SK-N-SH (cell line): ENCODE results near the gene NAPG. TPM values are rescaled to one million over a fixed set of nuclear protein-coding genes. Genes with fewer than 3 reads are reported as not detected.
A peak's percentile ranks its signal among the peaks of the same experiment; 100 is the strongest.

Experiments
- CTCF ChIA-PET: fragments of 300-600, 350-600 bp; formaldehyde crosslinking; extraction: SDS; loops from one replicate; lab custom pipeline; 2021; lab: Yijun Ruan, JAX
- POLR2A ChIA-PET: fragments of 350-600 bp; sonication (Branson Sonifier 250); formaldehyde crosslinking; extraction: SDS; loops from one replicate; lab custom pipeline; 2020; ENCODE audit warnings: antibody characterized with exemption, inconsistent platforms; lab: Yijun Ruan, JAX
- DNase-seq: peaks from one replicate; pipeline ENCODE4 v3.0.0; 2012
- H2AFZ ChIP-seq: fragments of 200-600 bp; sonication (generic); 2 replicates; pipeline ENCODE4 v1.8.1; 2016; ENCODE audit warnings: antibody characterized with exemption, mild to moderate bottlenecking, low read depth
- H3F3A ChIP-seq: fragments of 200-600 bp; sonication (generic); replicated peaks from 2 replicates; pipeline ENCODE3; 2016; ENCODE audit warnings: antibody characterized with exemption, mild to moderate bottlenecking; ENCODE audit not compliant: insufficient read depth
- H3K27ac ChIP-seq, 2 experiments: fragments of 200-500 bp in 1 of 2; fragments of 200-600 bp in 1 of 2; sonication (Bioruptor generic) in 1 of 2; sonication (generic), shearing (Covaris generic) in 1 of 2; 2 replicates each; pipeline versions ENCODE4 v1.5.1 to v1.6.1; 2014 to 2016; ENCODE audit warnings: low read depth in 2 of 2, inconsistent platforms in 1 of 2, low read length in 1 of 2, mild to moderate bottlenecking in 1 of 2, mixed read lengths in 1 of 2
- H3K27me3 ChIP-seq: fragments of 200-600 bp; sonication (generic), shearing (Covaris generic); 2 replicates; pipeline ENCODE4 v1.6.1; 2016; ENCODE audit warnings: mixed run types; ENCODE audit not compliant: insufficient read depth
- H3K36me3 ChIP-seq, 2 experiments: fragments of 200-500 bp in 1 of 2; fragments of 200-600 bp in 1 of 2; sonication (Bioruptor generic) in 1 of 2; sonication (generic) in 1 of 2; replicated peaks in 1 of 2; 2 replicates each; pipeline versions ENCODE3 to v1.5.1; 2014 to 2016; ENCODE audit warnings: low read length in 1 of 2, mild to moderate bottlenecking in 1 of 2; ENCODE audit not compliant: insufficient read depth in 2 of 2, control insufficient read depth in 1 of 2
- H3K4me1 ChIP-seq, 2 experiments: fragments of 200-500 bp in 1 of 2; fragments of 200-600 bp in 1 of 2; sonication (Bioruptor generic) in 1 of 2; sonication (generic), shearing (Covaris generic) in 1 of 2; 2 replicates each; pipeline versions ENCODE4 v1.5.1 to v1.6.1; 2014 to 2016; ENCODE audit warnings: low read depth in 1 of 2, low read length in 1 of 2, mixed run types in 1 of 2; ENCODE audit not compliant: insufficient read depth in 2 of 2, control insufficient read depth in 1 of 2
- H3K4me2 ChIP-seq: fragments of 200-600 bp; sonication (generic), shearing (Covaris generic); 2 replicates; pipeline ENCODE4 v1.6.1; 2017; ENCODE audit warnings: mixed run types
- H3K4me3 ChIP-seq, 2 experiments: fragments of 200-500 bp in 1 of 2; fragments of 200-600 bp in 1 of 2; sonication (Bioruptor generic) in 1 of 2; sonication (generic), shearing (Covaris generic) in 1 of 2; 2 replicates each; pipeline versions ENCODE4 v1.5.1 to v1.8.1; 2014 to 2016; ENCODE audit warnings: low read depth in 2 of 2, inconsistent platforms in 1 of 2, low read length in 1 of 2, mild to moderate bottlenecking in 1 of 2, mixed read lengths in 1 of 2, moderate library complexity in 1 of 2
- H3K79me2 ChIP-seq: fragments of 200-600 bp; sonication (generic); 2 replicates; pipeline ENCODE4 v1.8.1; 2017; ENCODE audit warnings: mild to moderate bottlenecking; ENCODE audit not compliant: insufficient read depth
- H3K9ac ChIP-seq: fragments of 200-600 bp; sonication (generic); 2 replicates; pipeline ENCODE4 v1.6.1; 2017; ENCODE audit warnings: mixed run types
- H3K9me2 ChIP-seq: fragments of 200-600 bp; sonication (generic); 2 replicates; pipeline ENCODE4 v1.6.1; 2017; ENCODE audit warnings: mixed run types
- H3K9me3 ChIP-seq: fragments of 200-600 bp; sonication (generic); 2 replicates; pipeline ENCODE4 v1.6.1; 2017; ENCODE audit warnings: mixed run types, mild to moderate bottlenecking, moderate library complexity
- H4K20me1 ChIP-seq: fragments of 200-600 bp; sonication (generic); 2 replicates; pipeline ENCODE4 v1.6.1; 2017; ENCODE audit warnings: mild to moderate bottlenecking, mixed run types; ENCODE audit not compliant: insufficient read depth
- CHD2 ChIP-seq: fragments of 150-350 bp; IDR thresholded peaks from 2 replicates; pipeline ENCODE4 v1.6.1; 2018; ENCODE audit warnings: low read length; ENCODE audit not compliant: partially characterized antibody
- CTCF ChIP-seq: fragments of 200-600 bp; sonication (generic); IDR thresholded peaks from 2 replicates; pipeline ENCODE4 v1.6.1; 2017; ENCODE audit warnings: antibody characterized with exemption, mild to moderate bottlenecking, moderate library complexity
- EZH2phosphoT487 ChIP-seq: fragments of 200-600 bp; sonication (generic); IDR thresholded peaks from 2 replicates; pipeline ENCODE4 v1.6.1; 2017; ENCODE audit warnings: low read depth, mixed run types, mild to moderate bottlenecking, antibody characterized with exemption, moderate library complexity, borderline replicate concordance
- GABPA ChIP-seq: IDR thresholded peaks from 2 replicates; pipeline ENCODE4 v1.4.0; 2012; ENCODE audit warnings: low read depth, mild to moderate bottlenecking
- MAX ChIP-seq: IDR thresholded peaks from 2 replicates; pipeline ENCODE4 v1.4.0; 2012; ENCODE audit warnings: low read depth
- NFIC ChIP-seq: IDR thresholded peaks from 2 replicates; pipeline ENCODE4 v1.4.0; 2012; ENCODE audit warnings: borderline replicate concordance
- NRF1 ChIP-seq: IDR thresholded peaks from 2 replicates; pipeline ENCODE4 v1.6.1; 2012; ENCODE audit warnings: low read depth, mild to moderate bottlenecking, low read length
- PBX3 ChIP-seq: IDR thresholded peaks from 2 replicates; pipeline ENCODE4; 2012
- REST ChIP-seq: IDR thresholded peaks from 2 replicates; pipeline ENCODE4 v1.6.1; 2012; ENCODE audit warnings: mild to moderate bottlenecking, low read depth, low read length, moderate library complexity
- RFX5 ChIP-seq: IDR thresholded peaks from 2 replicates; pipeline ENCODE4 v1.6.1; 2012; ENCODE audit warnings: mild to moderate bottlenecking, improper control_type of control experiment, low read length
- SIN3A ChIP-seq: IDR thresholded peaks from 2 replicates; pipeline ENCODE4 v1.6.1; 2012; ENCODE audit warnings: low read depth, mild to moderate bottlenecking, low read length, moderate library complexity, borderline replicate concordance
- TAF1 ChIP-seq: IDR thresholded peaks from 2 replicates; pipeline ENCODE4 v1.6.1; 2012; ENCODE audit warnings: low read depth, mild to moderate bottlenecking, low read length, moderate library complexity, borderline replicate concordance
- USF2 ChIP-seq: fragments of 150-350 bp; IDR thresholded peaks from 2 replicates; pipeline ENCODE4 v1.6.1; 2017; ENCODE audit warnings: antibody characterized with exemption, low read length, low read depth, borderline replicate concordance
- ZBTB33 ChIP-seq: IDR thresholded peaks from 2 replicates; pipeline ENCODE4 v1.4.0; 2012; ENCODE audit warnings: low read depth, borderline replicate concordance
- WGBS: methylation state at CpG from one replicate; pipeline ENCODE4 v1.1.6; 2017; ENCODE audit warnings: low lambda C conversion rate; 5-methylcytosine and 5-hydroxymethylcytosine counted together
- polyA plus RNA-seq, 3 experiments: library from polyadenylated mRNA; depleted of rRNA; stranded (reverse); fragments of >200 nt; gene quantifications; 2 replicates each; pipeline ENCODE4 v1.2.3, GENCODE V29; 2012

Gene NAPG
- polyA plus RNA-seq, 1 of the 3 experiments (the other 2 are of a cell fraction), result 9.2 TPM

GRCh38 chr18:10526561-10526949 lies 728 bp downstream of the NAPG start:
- no peaks in the 10 kb centered on the region for H3K9me3 ChIP-seq
- no peaks in the 10 kb centered on the region for H3K9me2 ChIP-seq
- H3K36me3 ChIP-seq, result peaks cover 2 to 6% of the 10 kb centered on the region in 2 experiments
- DNase-seq, result no peak
- H3F3A ChIP-seq, result peaks cover 2% of the 10 kb centered on the region
- TF ChIP-seq ZBTB33 (no peak), USF2 (no peak), EZH2phosphoT487 (no peak), SIN3A (no peak), PBX3 (no peak), RFX5 (no peak), CHD2 (no peak), NRF1 (no peak), NFIC (no peak), TAF1 (no peak), MAX (no peak), CTCF (no peak), GABPA (no peak), REST (no peak)
- ChIA-PET POLR2A (no interaction called here), CTCF (interaction anchor here (1.1 to 1.6 kb wide), 2 partner anchors 9 to 34 kb away, joined by 4 to 6 read pairs; no protein-coding TSS in a partner anchor)
- H2AFZ ChIP-seq, result peak overlapping the region; percentile 66; the same call in 1 of the 2 replicates
- H3K4me3 ChIP-seq, result peak overlapping the region; percentile 92 to 98
- peaks cover 6 to 9% of the 10 kb centered on the region in 2 experiments for H3K4me1 ChIP-seq
- 7% methylated on average over 11 of the region's 11 CpGs for WGBS
- H3K27ac ChIP-seq, result peak overlapping the region; percentile 78 to 89; a peak in 3 of 4 replicates
- H4K20me1 ChIP-seq, result peaks cover 40% of the 10 kb centered on the region
- H3K9ac ChIP-seq, result peak overlapping the region; percentile 86
- peak overlapping the region; percentile 96 for H3K4me2 ChIP-seq
- no peaks in the 10 kb centered on the region for H3K27me3 ChIP-seq
- peaks cover 54% of the 10 kb centered on the region for H3K79me2 ChIP-seq
